ENCODE data around the gene IL2RA. TPM values are rescaled to one million over a fixed set of nuclear protein-coding genes. Genes with fewer than 3 reads are reported as not detected.

IL2RA gene
- total and polyA plus RNA-seq, 2 donors (not counting 1 experiment from before 2014, with no cell fraction given), result 7.2 to 56.7 TPM

DNA sequence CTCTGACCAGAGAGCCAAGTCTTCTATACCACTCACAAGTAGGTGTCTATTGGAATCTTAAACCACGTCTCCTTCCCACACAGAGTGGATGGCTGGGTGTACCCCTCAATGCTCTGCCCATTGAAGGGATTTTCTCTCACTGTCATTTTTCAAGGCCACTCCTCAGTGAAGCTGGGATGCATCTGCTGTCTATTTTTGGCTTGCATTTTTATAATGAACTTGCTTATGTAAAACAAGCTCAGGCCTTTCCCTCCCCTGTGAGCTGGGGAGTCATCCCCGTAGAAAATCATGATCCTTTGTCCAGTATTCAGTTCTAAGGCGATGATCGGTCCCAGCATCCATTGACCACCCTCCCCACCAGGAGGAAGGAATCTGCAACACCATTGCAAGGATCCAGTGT, 16.9 kb upstream of the IL2RA start:
- no peaks in the 10 kb centered on the region for H3K9me3 Mint-ChIP-seq (ENCODE audit: insufficient read depth)
- H3K27me3 Mint-ChIP-seq, result no peaks in the 10 kb centered on the region
- no peak for TF ChIP-seq EZH2 (IDR thresholded peaks at IDR 0.05; ENCODE audit: borderline replicate concordance, insufficient read depth, low read depth, low read length, poor library complexity, severe bottlenecking)
- TF ChIP-seq, protein P1, sequence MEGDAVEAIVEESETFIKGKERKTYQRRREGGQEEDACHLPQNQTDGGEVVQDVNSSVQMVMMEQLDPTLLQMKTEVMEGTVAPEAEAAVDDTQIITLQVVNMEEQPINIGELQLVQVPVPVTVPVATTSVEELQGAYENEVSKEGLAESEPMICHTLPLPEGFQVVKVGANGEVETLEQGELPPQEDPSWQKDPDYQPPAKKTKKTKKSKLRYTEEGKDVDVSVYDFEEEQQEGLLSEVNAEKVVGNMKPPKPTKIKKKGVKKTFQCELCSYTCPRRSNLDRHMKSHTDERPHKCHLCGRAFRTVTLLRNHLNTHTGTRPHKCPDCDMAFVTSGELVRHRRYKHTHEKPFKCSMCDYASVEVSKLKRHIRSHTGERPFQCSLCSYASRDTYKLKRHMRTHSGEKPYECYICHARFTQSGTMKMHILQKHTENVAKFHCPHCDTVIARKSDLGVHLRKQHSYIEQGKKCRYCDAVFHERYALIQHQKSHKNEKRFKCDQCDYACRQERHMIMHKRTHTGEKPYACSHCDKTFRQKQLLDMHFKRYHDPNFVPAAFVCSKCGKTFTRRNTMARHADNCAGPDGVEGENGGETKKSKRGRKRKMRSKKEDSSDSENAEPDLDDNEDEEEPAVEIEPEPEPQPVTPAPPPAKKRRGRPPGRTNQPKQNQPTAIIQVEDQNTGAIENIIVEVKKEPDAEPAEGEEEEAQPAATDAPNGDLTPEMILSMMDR (IDR thresholded peaks at IDR 0.05), result no peak
- DNase-seq (no peak), ATAC-seq (ENCODE audit: low read depth) (no peak)
- no peak overlapping the region for H2AFZ ChIP-seq (ENCODE audit: insufficient read depth, low read depth, low read length, poor library complexity, severe bottlenecking)
- H3K27me3 ChIP-seq (replicated peaks in 1 of 4; ENCODE audit: control extremely low read depth in 1 of 4, control insufficient read depth in 3 of 4, insufficient read depth in 4 of 4, low read length in 3 of 4), result no peaks in the 10 kb centered on the region
- peaks cover 8% of the 10 kb centered on the region for H3K4me1 Mint-ChIP-seq
- no peak overlapping the region for H3K27ac Mint-ChIP-seq
- no peak overlapping the region for H3K4me2 ChIP-seq (replicated peaks; ENCODE audit: low read depth, low read length, poor library complexity, severe bottlenecking)
- 83% methylated on average over 4 of the region's 4 CpGs for WGBS (ENCODE audit: insufficient coverage)
- no peak overlapping the region for H3K27ac ChIP-seq (ENCODE audit: low read length in 2 of 2)
- H3K9ac ChIP-seq (ENCODE audit: low read length), result no peak overlapping the region
- no peaks in the 10 kb centered on the region for H3K9me3 ChIP-seq (ENCODE audit: control extremely low read depth in 1 of 3, control insufficient read depth in 2 of 3, insufficient read depth in 1 of 3, low read length in 2 of 3)
- H3K4me3 Mint-ChIP-seq, result no peak overlapping the region
- no peaks in the 10 kb centered on the region for H3K36me3 ChIP-seq (replicated peaks in 1 of 2; ENCODE audit: control extremely low read depth in 1 of 2, control insufficient read depth in 1 of 2, extremely low read depth in 1 of 2, insufficient read depth in 2 of 2, low read length in 1 of 2)
- no peak overlapping the region for H3K4me3 ChIP-seq (ENCODE audit: control extremely low read depth in 1 of 5, extremely low read depth in 1 of 5, insufficient read depth in 1 of 5, low read depth in 2 of 5, low read length in 4 of 5)
- no peaks in the 10 kb centered on the region for H3K79me2 ChIP-seq (ENCODE audit: control insufficient read depth, insufficient read depth, low read length)
- no peaks in the 10 kb centered on the region for H4K20me1 ChIP-seq (ENCODE audit: control insufficient read depth, insufficient read depth, low read length, poor library complexity, severe bottlenecking)
- ChIA-PET CTCF (interaction anchor here (1.5 to 1.7 kb wide), 2 partner anchors 18 to 66 kb away, joined by 3 to 6 read pairs; partner anchors contain the start of gene IL2RA), POLR2A (interaction anchor here (0.6 kb wide), 1 partner anchor 23 kb away, joined by 3 read pairs; no protein-coding TSS in a partner anchor)
- intact Hi-C loops (cut with micrococcal nuclease), result no loop called here
- no peaks in the 10 kb centered on the region for H3K4me1 ChIP-seq (ENCODE audit: control insufficient read depth in 2 of 2, insufficient read depth in 2 of 2, low read length in 2 of 2)

DNA sequence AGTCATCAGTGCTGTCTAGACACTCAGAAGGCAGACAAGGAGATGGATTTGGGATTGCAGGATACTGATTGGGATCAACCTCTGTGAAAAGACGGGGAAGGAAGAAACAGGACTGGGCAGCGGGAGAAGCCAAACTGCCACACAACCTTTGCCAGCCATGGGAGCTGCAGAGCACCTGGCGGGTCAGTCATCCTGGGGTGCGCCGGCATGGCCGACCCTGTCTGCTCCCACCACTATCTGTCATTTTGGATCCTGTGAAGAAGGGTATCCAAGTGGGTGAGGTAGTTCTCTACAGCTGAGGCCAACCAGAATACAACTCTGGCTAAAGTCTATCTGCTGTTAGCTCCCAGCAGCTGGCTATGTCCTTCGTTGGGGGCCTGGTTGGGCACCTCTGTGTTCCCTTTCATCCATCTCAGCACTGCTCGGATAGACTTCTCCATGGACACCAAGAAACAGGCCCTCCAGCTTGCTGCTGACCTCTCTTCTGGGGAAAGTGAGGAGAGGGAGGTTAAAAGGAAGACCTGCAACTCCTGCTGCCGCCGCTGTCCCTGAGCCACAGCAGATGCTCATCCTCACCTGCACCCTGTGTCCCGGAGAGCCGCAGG, 15.0 kb upstream of the IL2RA start:
- Mint-ChIP-seq H3K4me1 (peaks cover 23% of the 10 kb centered on the region), H3K4me3 (no peak overlapping the region), H3K9me3 (ENCODE audit: insufficient read depth) (no peaks in the 10 kb centered on the region), H3K27me3 (no peaks in the 10 kb centered on the region), H3K27ac (no peak overlapping the region)
- TF ChIP-seq, protein P1 (IDR thresholded peaks at IDR 0.05), result no peak
- TF ChIP-seq EZH2 (IDR thresholded peaks at IDR 0.05; ENCODE audit: borderline replicate concordance, insufficient read depth, low read depth, low read length, poor library complexity, severe bottlenecking), result no peak
- CTCF ChIA-PET, result interaction anchor here (0.6 to 13.4 kb wide), 2 partner anchors 7 to 131 kb away, joined by 3 to 163 read pairs; no protein-coding TSS in a partner anchor
- intact Hi-C loops (cut with micrococcal nuclease), result no loop called here
- no peaks in the 10 kb centered on the region for H3K27me3 ChIP-seq (replicated peaks in 1 of 4; ENCODE audit: control extremely low read depth in 1 of 4, control insufficient read depth in 3 of 4, insufficient read depth in 4 of 4, low read length in 3 of 4)
- no peaks in the 10 kb centered on the region for H3K9me3 ChIP-seq (ENCODE audit: control extremely low read depth in 1 of 3, control insufficient read depth in 2 of 3, insufficient read depth in 1 of 3, low read length in 2 of 3)
- DNase-seq (no peak), ATAC-seq (ENCODE audit: low read depth) (no peak)
- H3K27ac ChIP-seq (ENCODE audit: low read length in 2 of 2), result no peak overlapping the region
- no peaks in the 10 kb centered on the region for H3K36me3 ChIP-seq (replicated peaks in 1 of 2; ENCODE audit: control extremely low read depth in 1 of 2, control insufficient read depth in 1 of 2, extremely low read depth in 1 of 2, insufficient read depth in 2 of 2, low read length in 1 of 2)
- H3K4me3 ChIP-seq (ENCODE audit: control extremely low read depth in 1 of 5, extremely low read depth in 1 of 5, insufficient read depth in 1 of 5, low read depth in 2 of 5, low read length in 4 of 5), result no peak overlapping the region
- no peaks in the 10 kb centered on the region for H4K20me1 ChIP-seq (ENCODE audit: control insufficient read depth, insufficient read depth, low read length, poor library complexity, severe bottlenecking)
- H3K9ac ChIP-seq (ENCODE audit: low read length), result no peak overlapping the region
- WGBS (ENCODE audit: insufficient coverage), result 89% methylated on average over 8 of the region's 12 CpGs
- peaks cover 10 to 13% of the 10 kb centered on the region in 2 donors for H3K4me1 ChIP-seq (ENCODE audit: control insufficient read depth in 2 of 2, insufficient read depth in 2 of 2, low read length in 2 of 2)
- H3K4me2 ChIP-seq (replicated peaks; ENCODE audit: low read depth, low read length, poor library complexity, severe bottlenecking), result no peak overlapping the region
- POLR2A ChIA-PET, result no interaction called here
- H2AFZ ChIP-seq (ENCODE audit: insufficient read depth, low read depth, low read length, poor library complexity, severe bottlenecking), result no peak overlapping the region
- H3K79me2 ChIP-seq (ENCODE audit: control insufficient read depth, insufficient read depth, low read length), result no peaks in the 10 kb centered on the region
